Right lobe of liver (tissue), 6 donors: Measurements from ENCODE around the gene HBQ1. TPM values are rescaled to one million over a fixed set of nuclear protein-coding genes. Genes with fewer than 3 reads are reported as not detected.
"Not testable (repeated sequence)": the region's sequence is repeated elsewhere in the genome, so short reads cannot be mapped to it uniquely, and the experiment has no call there.

ENCODE experiments used
- ATAC-seq, 4 donors: fragments of 200-7000 bp; cut with Tn5 transposase; one replicate each; pipeline ENCODE4 v1.9.1; 2020; ENCODE audit warnings: mild to moderate bottlenecking in 4 of 4, moderate library complexity in 4 of 4
- DNase-seq, 3 donors: peaks; one replicate each; pipeline ENCODE4 v3.0.0-alpha.2; 2020
- H3K27ac ChIP-seq, 3 donors: fragments of 200-600 bp; one replicate each; pipeline ENCODE4 v1.8.0; 2022
- H3K27me3 ChIP-seq, 2 donors: fragments of 200-600 bp; one replicate each; pipeline ENCODE4 v1.8.0; 2022
- H3K36me3 ChIP-seq, 4 donors: fragments of 200-600 bp; sonication (generic) in 1 of 4; one replicate each; pipeline versions ENCODE4 v1.5.1 to v1.8.0; 2017 to 2022; ENCODE audit warnings: control low read depth in 1 of 4
- H3K4me1 ChIP-seq, 4 donors: fragments of 200-600 bp; sonication (generic) in 1 of 4; one replicate each; pipeline versions ENCODE4 v1.5.1 to v1.8.0; 2017 to 2022; ENCODE audit warnings: control low read depth in 1 of 4
- H3K4me3 ChIP-seq, 3 donors: fragments of 200-600 bp; one replicate each; pipeline ENCODE4 v1.8.0; 2022
- H3K9me3 ChIP-seq, 4 donors: fragments of 200-600 bp; sonication (generic) in 1 of 4; one replicate each; pipeline versions ENCODE4 v1.5.1 to v1.8.0; 2017 to 2022; ENCODE audit warnings: control low read depth in 1 of 4
- POLR2A ChIP-seq: fragments of 450-650 bp; IDR thresholded peaks from one replicate; pipeline ENCODE4 v1.6.1; 2017; ENCODE audit warnings: antibody characterized with exemption, mild to moderate bottlenecking
- WGBS: methylation state at CpG from one replicate; pipeline ENCODE4 v1.1.6; 2018; ENCODE audit warnings: low coverage, low lambda C conversion rate; ENCODE audit not compliant: insufficient coverage; ENCODE audit errors: missing lambda C conversion rate; 5-methylcytosine and 5-hydroxymethylcytosine counted together
- intact Hi-C, 2 donors: fragments of 100-400 bp; cut with DNase I; formaldehyde crosslinking; loops; one replicate each; pipeline versions ENCODE4 v1.11.2 to v1.14.1; 2022
- total RNA-seq, 6 experiments: library from RNA; depleted of rRNA in 2 of 6; stranded (reverse); fragments of >200 nt in 2 of 6; fragmentation: NEBNext Ultra II Directional in 3 of 6; extraction: Animal tissue kit (Norgen Biotek cat#: 25700) in 3 of 6; gene quantifications; one replicate each; pipeline versions ENCODE4 v1.1.0 to v1.2.4, GENCODE V29; 2016 to 2023
- TF ChIP-seq, protein P1 (sequence below), 4 donors: fragments of 200-600 bp in 3 of 4; fragments of 450-650 bp in 1 of 4; IDR thresholded peaks; one replicate each; pipeline versions ENCODE4 v1.5.1 to v1.8.0; 2016 to 2022; ENCODE audit warnings: antibody characterized with exemption in 4 of 4, mild to moderate bottlenecking in 2 of 4
- donor health status: DM: no; HTN: yes; CAD: no.
- donor health status: DM: no; HTN: no; CAD: no.
- donor health status: DM: no; HTN: no; CAD: no.
- donor health status: DM: no; HTN: yes; CAD: no.
- donor health status: DM: no; HTN: yes; CAD: no.

The HBQ1 gene
- total RNA-seq, 6 experiments from 2014 or later, result 0.47 TPM; not detected in 5

DNA sequence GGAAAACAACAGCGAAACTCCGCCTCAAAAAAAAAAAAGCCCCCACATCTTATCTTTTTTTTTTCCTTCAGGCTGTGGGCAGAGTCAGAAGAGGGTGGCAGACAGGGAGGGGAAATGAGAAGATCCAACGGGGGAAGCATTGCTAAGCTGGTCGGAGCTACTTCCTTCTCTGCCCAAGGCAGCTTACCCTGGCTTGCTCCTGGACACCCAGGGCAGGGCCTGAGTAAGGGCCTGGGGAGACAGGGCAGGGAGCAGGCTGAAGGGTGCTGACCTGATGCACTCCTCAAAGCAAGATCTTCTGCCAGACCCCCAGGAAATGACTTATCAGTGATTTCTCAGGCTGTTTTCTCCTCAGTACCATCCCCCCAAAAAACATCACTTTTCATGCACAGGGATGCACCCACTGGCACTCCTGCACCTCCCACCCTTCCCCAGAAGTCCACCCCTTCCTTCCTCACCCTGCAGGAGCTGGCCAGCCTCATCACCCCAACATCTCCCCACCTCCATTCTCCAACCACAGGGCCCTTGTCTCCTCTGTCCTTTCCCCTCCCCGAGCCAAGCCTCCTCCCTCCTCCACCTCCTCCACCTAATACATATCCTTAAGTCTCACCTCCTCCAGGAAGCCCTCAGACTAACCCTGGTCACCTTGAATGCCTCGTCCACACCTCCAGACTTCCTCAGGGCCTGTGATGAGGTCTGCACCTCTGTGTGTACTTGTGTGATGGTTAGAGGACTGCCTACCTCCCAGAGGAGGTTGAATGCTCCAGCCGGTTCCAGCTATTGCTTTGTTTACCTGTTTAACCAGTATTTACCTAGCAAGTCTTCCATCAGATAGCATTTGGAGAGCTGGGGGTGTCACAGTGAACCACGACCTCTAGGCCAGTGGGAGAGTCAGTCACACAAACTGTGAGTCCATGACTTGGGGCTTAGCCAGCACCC lies 5.0 kb upstream of the HBQ1 start:
- Histone ChIP-seq H3K27ac (no peak overlapping the region), H3K4me3 (no peak overlapping the region), H3K9me3 (no peaks in the 10 kb centered on the region), H3K36me3 (no peaks in the 10 kb centered on the region), H3K27me3 (peaks cover 4 to 20% of the 10 kb centered on the region in 2 donors), H3K4me1 (peaks cover 0 to 4% (median 0%) of the 10 kb centered on the region in 4 donors)
- 19% methylated on average over 8 of the region's 8 CpGs for WGBS
- no peak for TF ChIP-seq POLR2A
- TF ChIP-seq, protein P1, sequence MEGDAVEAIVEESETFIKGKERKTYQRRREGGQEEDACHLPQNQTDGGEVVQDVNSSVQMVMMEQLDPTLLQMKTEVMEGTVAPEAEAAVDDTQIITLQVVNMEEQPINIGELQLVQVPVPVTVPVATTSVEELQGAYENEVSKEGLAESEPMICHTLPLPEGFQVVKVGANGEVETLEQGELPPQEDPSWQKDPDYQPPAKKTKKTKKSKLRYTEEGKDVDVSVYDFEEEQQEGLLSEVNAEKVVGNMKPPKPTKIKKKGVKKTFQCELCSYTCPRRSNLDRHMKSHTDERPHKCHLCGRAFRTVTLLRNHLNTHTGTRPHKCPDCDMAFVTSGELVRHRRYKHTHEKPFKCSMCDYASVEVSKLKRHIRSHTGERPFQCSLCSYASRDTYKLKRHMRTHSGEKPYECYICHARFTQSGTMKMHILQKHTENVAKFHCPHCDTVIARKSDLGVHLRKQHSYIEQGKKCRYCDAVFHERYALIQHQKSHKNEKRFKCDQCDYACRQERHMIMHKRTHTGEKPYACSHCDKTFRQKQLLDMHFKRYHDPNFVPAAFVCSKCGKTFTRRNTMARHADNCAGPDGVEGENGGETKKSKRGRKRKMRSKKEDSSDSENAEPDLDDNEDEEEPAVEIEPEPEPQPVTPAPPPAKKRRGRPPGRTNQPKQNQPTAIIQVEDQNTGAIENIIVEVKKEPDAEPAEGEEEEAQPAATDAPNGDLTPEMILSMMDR (IDR thresholded peaks at IDR 0.05), result no peak
- intact Hi-C loops, result no loop called here
- DNase-seq (no peak), ATAC-seq (peak in 1 of 4 donors; percentile 6)

DNA sequence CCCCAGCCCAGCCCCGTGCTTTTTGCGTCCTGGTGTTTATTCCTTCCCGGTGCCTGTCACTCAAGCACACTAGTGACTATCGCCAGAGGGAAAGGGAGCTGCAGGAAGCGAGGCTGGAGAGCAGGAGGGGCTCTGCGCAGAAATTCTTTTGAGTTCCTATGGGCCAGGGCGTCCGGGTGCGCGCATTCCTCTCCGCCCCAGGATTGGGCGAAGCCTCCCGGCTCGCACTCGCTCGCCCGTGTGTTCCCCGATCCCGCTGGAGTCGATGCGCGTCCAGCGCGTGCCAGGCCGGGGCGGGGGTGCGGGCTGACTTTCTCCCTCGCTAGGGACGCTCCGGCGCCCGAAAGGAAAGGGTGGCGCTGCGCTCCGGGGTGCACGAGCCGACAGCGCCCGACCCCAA lies 4.3 kb upstream of the HBQ1 start:
- H3K27ac ChIP-seq, H3K4me3 ChIP-seq, DNase-seq, H3K9me3 ChIP-seq, ATAC-seq, H3K4me1 ChIP-seq, H3K36me3 ChIP-seq, intact Hi-C loops: not testable (repeated sequence)
- WGBS, result no CpG with 5 or more reads among the region's 39 CpGs
- peaks cover 4 to 16% of the 10 kb centered on the region in 2 donors for H3K27me3 ChIP-seq

DNA sequence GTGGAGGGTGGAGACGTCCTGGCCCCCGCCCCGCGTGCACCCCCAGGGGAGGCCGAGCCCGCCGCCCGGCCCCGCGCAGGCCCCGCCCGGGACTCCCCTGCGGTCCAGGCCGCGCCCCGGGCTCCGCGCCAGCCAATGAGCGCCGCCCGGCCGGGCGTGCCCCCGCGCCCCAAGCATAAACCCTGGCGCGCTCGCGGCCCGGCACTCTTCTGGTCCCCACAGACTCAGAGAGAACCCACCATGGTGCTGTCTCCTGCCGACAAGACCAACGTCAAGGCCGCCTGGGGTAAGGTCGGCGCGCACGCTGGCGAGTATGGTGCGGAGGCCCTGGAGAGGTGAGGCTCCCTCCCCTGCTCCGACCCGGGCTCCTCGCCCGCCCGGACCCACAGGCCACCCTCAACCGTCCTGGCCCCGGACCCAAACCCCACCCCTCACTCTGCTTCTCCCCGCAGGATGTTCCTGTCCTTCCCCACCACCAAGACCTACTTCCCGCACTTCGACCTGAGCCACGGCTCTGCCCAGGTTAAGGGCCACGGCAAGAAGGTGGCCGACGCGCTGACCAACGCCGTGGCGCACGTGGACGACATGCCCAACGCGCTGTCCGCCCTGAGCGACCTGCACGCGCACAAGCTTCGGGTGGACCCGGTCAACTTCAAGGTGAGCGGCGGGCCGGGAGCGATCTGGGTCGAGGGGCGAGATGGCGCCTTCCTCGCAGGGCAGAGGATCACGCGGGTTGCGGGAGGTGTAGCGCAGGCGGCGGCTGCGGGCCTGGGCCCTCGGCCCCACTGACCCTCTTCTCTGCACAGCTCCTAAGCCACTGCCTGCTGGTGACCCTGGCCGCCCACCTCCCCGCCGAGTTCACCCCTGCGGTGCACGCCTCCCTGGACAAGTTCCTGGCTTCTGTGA lies 3.5 kb upstream of the HBQ1 start, which contains the start of gene HBA1:
Gene HBA1 (plus strand): TSS at position 204 of the 906 bp plus-strand sequence. CDS start 37 bp downstream, at position 241.
- Histone ChIP-seq H3K27me3 (peaks cover 0 to 16% of the 10 kb centered on the region in 2 donors), H3K4me1 (peaks cover 0 to 16% (median 4%) of the 10 kb centered on the region in 4 donors)
- H3K4me3 ChIP-seq, intact Hi-C loops, ATAC-seq, H3K9me3 ChIP-seq, H3K27ac ChIP-seq, H3K36me3 ChIP-seq, DNase-seq: not testable (repeated sequence)
- WGBS, result 0% methylated on average over 10 of the region's 88 CpGs

DNA sequence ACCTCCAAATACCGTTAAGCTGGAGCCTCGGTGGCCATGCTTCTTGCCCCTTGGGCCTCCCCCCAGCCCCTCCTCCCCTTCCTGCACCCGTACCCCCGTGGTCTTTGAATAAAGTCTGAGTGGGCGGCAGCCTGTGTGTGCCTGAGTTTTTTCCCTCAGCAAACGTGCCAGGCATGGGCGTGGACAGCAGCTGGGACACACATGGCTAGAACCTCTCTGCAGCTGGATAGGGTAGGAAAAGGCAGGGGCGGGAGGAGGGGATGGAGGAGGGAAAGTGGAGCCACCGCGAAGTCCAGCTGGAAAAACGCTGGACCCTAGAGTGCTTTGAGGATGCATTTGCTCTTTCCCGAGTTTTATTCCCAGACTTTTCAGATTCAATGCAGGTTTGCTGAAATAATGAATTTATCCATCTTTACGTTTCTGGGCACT lies 2.9 kb upstream of the HBQ1 start:
- H3K27me3 ChIP-seq, result peaks cover 0 to 16% of the 10 kb centered on the region in 2 donors
- ATAC-seq (no peak), DNase-seq (no peak)
- no peak overlapping the region for H3K4me3 ChIP-seq
- peaks cover 0 to 16% (median 4%) of the 10 kb centered on the region in 4 donors for H3K4me1 ChIP-seq
- H3K9me3 ChIP-seq, result no peaks in the 10 kb centered on the region
- intact Hi-C loops, result no loop called here
- H3K36me3 ChIP-seq, result no peaks in the 10 kb centered on the region
- no peak overlapping the region for H3K27ac ChIP-seq
- WGBS, result 5% methylated on average over 8 of the region's 13 CpGs
- TF ChIP-seq, protein P1 (IDR thresholded peaks at IDR 0.05), result no peak
- no peak for TF ChIP-seq POLR2A

DNA sequence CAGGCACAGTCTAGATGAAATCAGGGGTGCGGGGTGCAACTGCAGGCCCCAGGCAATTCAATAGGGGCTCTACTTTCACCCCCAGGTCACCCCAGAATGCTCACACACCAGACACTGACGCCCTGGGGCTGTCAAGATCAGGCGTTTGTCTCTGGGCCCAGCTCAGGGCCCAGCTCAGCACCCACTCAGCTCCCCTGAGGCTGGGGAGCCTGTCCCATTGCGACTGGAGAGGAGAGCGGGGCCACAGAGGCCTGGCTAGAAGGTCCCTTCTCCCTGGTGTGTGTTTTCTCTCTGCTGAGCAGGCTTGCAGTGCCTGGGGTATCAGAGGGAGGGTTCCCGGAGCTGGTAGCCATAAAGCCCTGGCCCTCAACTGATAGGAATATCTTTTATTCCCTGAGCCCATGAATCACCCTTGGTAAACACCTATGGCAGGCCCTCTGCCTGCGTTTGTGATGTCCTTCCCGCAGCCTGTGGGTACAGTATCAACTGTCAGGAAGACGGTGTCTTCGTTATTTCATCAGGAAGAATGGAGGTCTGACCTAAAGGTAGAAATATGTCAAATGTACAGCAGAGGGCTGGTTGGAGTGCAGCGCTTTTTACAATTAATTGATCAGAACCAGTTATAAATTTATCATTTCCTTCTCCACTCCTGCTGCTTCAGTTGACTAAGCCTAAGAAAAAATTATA lies 2.1 kb upstream of the HBQ1 start:
- DNase-seq (no peak), ATAC-seq (no peak)
- no peaks in the 10 kb centered on the region for H3K9me3 ChIP-seq
- intact Hi-C loops, result no loop called here
- peaks cover 0 to 16% (median 4%) of the 10 kb centered on the region in 4 donors for H3K4me1 ChIP-seq
- H3K36me3 ChIP-seq, result no peaks in the 10 kb centered on the region
- TF ChIP-seq, protein P1 (IDR thresholded peaks at IDR 0.05), result no peak
- no peak for TF ChIP-seq POLR2A
- peaks cover 0 to 16% of the 10 kb centered on the region in 2 donors for H3K27me3 ChIP-seq
- no peak overlapping the region for H3K27ac ChIP-seq
- no peak overlapping the region for H3K4me3 ChIP-seq
- WGBS, result 59% methylated on average over 5 of the region's 11 CpGs
